Activated T-helper 1 cell treated with anti-CD3 and anti-CD28 coated beads, Interleukin-12 subunit alpha, Interleukin-12 subunit beta, Interleukin-2, Interleukin-4 antibody, amounts not matched to agents 30 ng/mL and 10 ng/mL and 1 ng/mL, durations not matched to agents 14 hours and 24 hours and 36 hours (primary cell): ENCODE results near the gene RGS8. TPM values are rescaled to one million over a fixed set of nuclear protein-coding genes. Genes with fewer than 3 reads are reported as not detected.
"Not testable (repeated sequence)": the region's sequence is repeated elsewhere in the genome, so short reads cannot be mapped to it uniquely, and the experiment has no call there.

Experiments used
- DNase-seq: peaks from one replicate; pipeline ENCODE4 v3.0.0; 2021; ENCODE audit warnings: low spot score
- H3K27ac Mint-ChIP-seq: one replicate; pipeline ENCODE4 v1.8.0; 2021; ENCODE audit warnings: mild to moderate bottlenecking, mixed read lengths
- H3K27me3 Mint-ChIP-seq: one replicate; pipeline ENCODE4 v1.8.0; 2022; ENCODE audit warnings: mild to moderate bottlenecking, moderate library complexity, mixed read lengths; ENCODE audit not compliant: insufficient read depth
- H3K36me3 Mint-ChIP-seq: one replicate; pipeline ENCODE4 v1.8.0; 2021; ENCODE audit warnings: low read depth, mixed read lengths
- H3K4me1 Mint-ChIP-seq: one replicate; pipeline ENCODE4 v1.8.0; 2021; ENCODE audit warnings: low read depth, mixed read lengths
- H3K4me3 Mint-ChIP-seq: one replicate; pipeline ENCODE4 v1.8.0; 2021; ENCODE audit warnings: mild to moderate bottlenecking, moderate library complexity, mixed read lengths
- H3K9me3 Mint-ChIP-seq: one replicate; pipeline ENCODE4 v1.8.0; 2021; ENCODE audit warnings: mixed read lengths
- intact Hi-C: fragments of 100-400 bp; cut with micrococcal nuclease; formaldehyde crosslinking; loops from one replicate; pipeline ENCODE4 v1.15.1; 2024
- total RNA-seq: library from RNA; stranded (reverse); gene quantifications from 2 replicates; pipeline ENCODE4 v1.2.3, GENCODE V29; 2022

Gene RGS8
- total RNA-seq, 1 donor from 2014 or later: not detected

DNA sequence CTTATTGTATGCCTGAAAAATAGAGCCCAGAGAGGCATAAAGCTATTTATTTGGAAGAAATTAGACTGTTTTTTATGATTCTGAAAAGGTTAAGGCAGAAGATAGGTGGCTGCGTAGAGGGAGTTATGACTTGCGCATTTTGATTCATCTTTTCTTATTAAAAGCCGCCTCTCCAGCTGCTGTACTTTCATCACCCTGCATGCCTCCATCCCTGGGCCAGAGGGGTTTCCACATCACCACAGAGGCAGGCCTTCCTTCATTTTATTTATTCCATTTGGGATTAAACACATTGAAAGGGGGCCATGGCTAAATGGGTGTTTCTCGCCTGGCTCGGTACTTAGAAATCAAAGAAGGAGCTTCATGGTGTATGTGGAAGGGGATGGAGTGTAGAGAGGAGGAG is 14.6 kb upstream of the RGS8 start:
- intact Hi-C loops: no loop called here
- H3K27me3 Mint-ChIP-seq: peaks cover 26% of the 10 kb centered on the region
- no peaks in the 10 kb centered on the region for H3K36me3 Mint-ChIP-seq
- no peaks in the 10 kb centered on the region for H3K9me3 Mint-ChIP-seq
- no peak overlapping the region for H3K4me3 Mint-ChIP-seq
- H3K4me1 Mint-ChIP-seq: no peaks in the 10 kb centered on the region
- no peak for DNase-seq
- H3K27ac Mint-ChIP-seq: no peak overlapping the region

DNA sequence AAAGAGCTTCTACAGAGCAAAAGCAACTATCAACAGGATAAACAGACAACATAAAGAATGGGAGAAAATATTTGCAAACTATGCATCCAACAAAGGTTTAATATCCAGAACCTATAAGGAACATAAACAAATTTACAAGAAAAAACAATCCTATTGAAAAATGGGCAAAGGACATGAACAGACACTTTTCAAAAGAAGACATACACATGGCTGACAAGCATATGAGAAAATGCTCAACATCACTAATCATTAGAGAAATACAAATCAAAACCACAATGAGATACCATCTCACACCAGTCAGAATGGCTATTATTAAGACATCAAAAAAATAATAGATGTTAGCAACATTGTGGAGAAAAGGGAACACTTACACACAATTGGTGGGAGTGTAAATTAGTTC is 8.8 kb upstream of the RGS8 start:
- H3K27me3 Mint-ChIP-seq: peaks cover 15% of the 10 kb centered on the region
- H3K27ac Mint-ChIP-seq, H3K4me1 Mint-ChIP-seq, H3K4me3 Mint-ChIP-seq, DNase-seq, H3K36me3 Mint-ChIP-seq, intact Hi-C loops: not testable (repeated sequence)
- H3K9me3 Mint-ChIP-seq: peaks cover 29% of the 10 kb centered on the region

DNA sequence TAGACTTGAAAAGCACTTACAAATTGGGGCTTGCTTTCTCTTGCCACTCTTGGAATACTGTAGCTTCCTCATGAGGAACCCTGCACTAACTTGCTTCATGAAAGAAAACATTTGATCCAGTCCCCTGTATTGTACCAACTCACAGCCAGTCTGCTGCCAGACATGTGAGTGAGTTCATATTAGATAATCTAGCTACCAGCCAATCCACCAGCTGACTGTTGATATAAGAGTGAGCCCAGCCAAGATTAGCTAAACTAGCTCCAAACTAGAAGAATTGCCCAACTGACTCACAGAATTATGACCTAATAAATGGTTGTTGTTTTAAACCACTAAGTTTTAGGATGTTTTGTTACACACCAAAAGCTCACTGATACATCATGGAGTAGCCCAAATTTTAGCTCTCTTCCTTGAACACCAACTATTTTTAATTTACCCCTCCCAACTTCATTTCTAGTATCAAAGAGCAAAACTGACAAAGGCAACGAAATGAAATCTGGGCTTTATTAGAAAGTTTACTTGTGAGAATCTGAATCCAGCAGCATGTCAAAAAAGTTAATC is 6.6 kb upstream of the RGS8 start:
- no peak overlapping the region for H3K4me3 Mint-ChIP-seq
- no peak overlapping the region for H3K27ac Mint-ChIP-seq
- H3K9me3 Mint-ChIP-seq: peaks cover 29% of the 10 kb centered on the region
- intact Hi-C loops: no loop called here
- peaks cover 5% of the 10 kb centered on the region for H3K4me1 Mint-ChIP-seq
- H3K36me3 Mint-ChIP-seq: no peaks in the 10 kb centered on the region
- DNase-seq: no peak
- peaks cover 8% of the 10 kb centered on the region for H3K27me3 Mint-ChIP-seq

DNA sequence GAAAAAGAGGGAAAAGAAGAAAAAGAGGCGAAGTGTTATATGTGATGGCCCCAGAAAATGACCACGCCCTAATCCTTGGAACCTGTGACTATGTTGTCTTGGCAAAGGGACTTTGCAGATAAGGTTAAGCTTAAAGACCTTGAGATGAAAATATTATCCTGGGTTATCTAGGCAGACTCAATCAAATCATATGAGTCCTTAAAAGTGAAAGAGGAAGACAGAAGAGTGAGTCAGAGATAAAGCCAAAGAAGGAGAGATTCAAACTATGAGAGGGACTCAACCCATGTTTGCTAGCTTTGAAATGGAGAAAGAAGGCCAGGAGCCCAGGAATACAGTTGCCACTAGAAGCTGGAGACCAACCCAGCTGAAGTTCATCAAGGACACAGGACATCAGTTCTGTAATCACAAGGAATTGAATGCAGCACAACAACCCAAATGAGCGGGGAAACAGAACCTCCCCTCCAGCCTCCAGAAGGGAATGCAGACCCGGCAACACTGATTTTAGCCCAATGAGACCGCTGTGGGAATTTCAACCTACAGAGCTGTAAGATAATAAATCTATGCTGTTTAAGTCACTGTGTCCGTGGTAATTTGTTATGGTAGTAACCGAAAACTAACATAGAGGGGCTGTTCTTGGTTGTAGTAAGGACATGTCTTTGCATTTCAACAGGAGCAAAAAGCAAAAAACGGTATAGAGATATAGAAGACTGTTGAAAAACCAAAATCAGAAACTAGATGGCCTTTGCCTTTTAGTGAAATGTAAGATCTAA is 4.2 kb upstream of the RGS8 start:
- no peaks in the 10 kb centered on the region for H3K36me3 Mint-ChIP-seq
- H3K4me3 Mint-ChIP-seq: no peak overlapping the region
- intact Hi-C loops: no loop called here
- peaks cover 11% of the 10 kb centered on the region for H3K27me3 Mint-ChIP-seq
- H3K9me3 Mint-ChIP-seq: peaks cover 26% of the 10 kb centered on the region
- H3K4me1 Mint-ChIP-seq: peaks cover 5% of the 10 kb centered on the region
- no peak overlapping the region for H3K27ac Mint-ChIP-seq
- DNase-seq: no peak

DNA sequence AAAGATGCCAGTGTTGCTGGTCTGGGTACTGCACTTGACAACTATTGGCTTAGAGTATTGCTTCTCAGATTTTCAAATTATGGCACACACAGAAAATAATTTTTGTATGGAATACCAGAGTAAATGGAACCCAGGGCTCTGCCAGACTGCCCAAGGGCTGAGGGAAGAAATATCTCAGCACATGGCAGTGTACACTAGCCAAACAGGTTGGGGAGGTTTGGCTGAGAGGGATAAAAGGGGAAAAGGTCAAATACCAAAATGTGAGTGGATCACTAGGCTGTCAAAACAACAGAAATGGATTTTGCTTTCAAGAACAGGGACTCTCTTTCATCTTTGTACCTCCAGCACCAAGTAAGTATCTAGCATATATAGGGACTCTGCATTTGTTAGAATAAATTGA is 3.0 kb upstream of the RGS8 start:
- Mint-ChIP-seq H3K27ac (no peak overlapping the region), H3K4me1 (peaks cover 5% of the 10 kb centered on the region), H3K4me3 (no peak overlapping the region), H3K9me3 (peaks cover 16% of the 10 kb centered on the region), H3K27me3 (peaks cover 10% of the 10 kb centered on the region), H3K36me3 (no peaks in the 10 kb centered on the region)
- no peak for DNase-seq
- intact Hi-C loops: no loop called here

DNA sequence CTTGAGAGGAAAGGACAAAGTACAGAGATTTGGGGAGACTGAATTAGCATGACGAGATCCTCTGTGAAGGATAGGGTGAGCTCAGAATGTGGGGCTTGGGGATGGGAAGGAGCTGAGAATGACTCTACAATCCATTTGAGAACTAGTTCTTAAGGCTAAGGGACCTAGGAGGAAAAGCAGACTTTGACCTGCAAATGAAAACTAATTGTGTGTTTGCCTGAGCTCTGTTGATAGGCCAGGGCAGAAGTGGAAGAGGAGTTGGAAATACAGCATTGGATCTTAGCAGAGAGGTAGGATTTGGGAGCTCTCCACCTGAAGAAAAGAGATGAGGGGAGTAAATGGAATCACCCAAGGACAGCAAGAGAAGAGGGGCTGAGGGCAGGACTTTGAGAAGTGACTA is 2.1 kb upstream of the RGS8 start:
- intact Hi-C loops: no loop called here
- Mint-ChIP-seq H3K4me1 (peaks cover 6% of the 10 kb centered on the region), H3K27ac (no peak overlapping the region), H3K36me3 (no peaks in the 10 kb centered on the region), H3K27me3 (peaks cover 10% of the 10 kb centered on the region), H3K9me3 (peaks cover 13% of the 10 kb centered on the region), H3K4me3 (no peak overlapping the region)
- no peak for DNase-seq

DNA sequence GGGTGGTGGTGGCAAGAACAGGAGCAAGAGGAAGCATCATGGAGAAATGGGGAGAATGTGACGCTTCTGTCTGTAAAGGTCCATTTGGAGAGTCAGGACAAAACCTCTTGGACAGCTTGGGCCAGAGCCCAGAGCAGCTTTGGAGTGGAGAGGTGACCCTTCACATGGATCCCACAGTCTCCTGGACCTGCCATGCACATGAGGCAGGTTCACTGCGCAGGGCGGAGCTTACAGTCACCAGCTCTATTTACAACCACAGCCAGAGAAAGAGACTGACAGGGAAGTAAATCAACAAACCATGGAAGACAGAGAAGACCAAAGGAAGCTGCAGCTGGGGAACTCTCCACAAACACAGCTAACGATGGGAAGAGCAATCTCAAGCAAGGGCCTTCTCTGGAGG is 828 bp upstream of the RGS8 start:
- H3K9me3 Mint-ChIP-seq: peaks cover 2% of the 10 kb centered on the region
- H3K36me3 Mint-ChIP-seq: no peaks in the 10 kb centered on the region
- H3K27ac Mint-ChIP-seq: no peak overlapping the region
- peaks cover 10% of the 10 kb centered on the region for H3K27me3 Mint-ChIP-seq
- DNase-seq: no peak
- intact Hi-C loops: no loop called here
- H3K4me1 Mint-ChIP-seq: peaks cover 19% of the 10 kb centered on the region
- H3K4me3 Mint-ChIP-seq: no peak overlapping the region

DNA sequence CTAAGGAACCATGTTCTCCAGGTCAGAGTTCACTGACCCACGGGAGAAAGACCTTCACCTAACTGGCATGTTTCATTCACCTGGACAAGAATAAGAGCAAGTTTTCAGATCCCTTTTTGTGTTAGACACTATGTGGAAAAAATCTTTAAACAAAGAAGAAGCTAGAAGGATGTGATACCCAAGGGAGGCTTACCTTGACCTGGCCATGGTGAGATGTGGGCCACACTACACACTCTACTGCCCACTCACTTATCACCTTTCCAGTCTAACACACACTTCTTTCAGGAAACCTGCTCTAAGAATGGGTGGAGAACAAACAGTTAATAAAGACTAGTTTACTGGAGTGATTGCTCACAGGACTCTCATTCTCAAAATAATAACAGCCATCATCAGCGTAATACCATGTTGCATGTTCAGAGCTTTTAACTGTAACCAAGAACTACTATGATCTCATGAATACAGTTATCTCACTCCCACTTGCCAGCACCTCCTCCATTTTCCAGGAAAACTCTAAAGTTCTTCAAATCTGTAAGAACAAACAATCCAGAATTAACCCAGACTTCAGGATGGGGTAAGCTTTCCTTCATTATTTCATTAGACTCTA is 1.4 kb downstream of the RGS8 start:
- intact Hi-C loops: no loop called here
- peaks cover 27% of the 10 kb centered on the region for H3K4me1 Mint-ChIP-seq
- H3K27me3 Mint-ChIP-seq: peaks cover 5% of the 10 kb centered on the region
- H3K36me3 Mint-ChIP-seq: no peaks in the 10 kb centered on the region
- no peak for DNase-seq
- no peak overlapping the region for H3K27ac Mint-ChIP-seq
- no peak overlapping the region for H3K4me3 Mint-ChIP-seq
- H3K9me3 Mint-ChIP-seq: no peaks in the 10 kb centered on the region

DNA sequence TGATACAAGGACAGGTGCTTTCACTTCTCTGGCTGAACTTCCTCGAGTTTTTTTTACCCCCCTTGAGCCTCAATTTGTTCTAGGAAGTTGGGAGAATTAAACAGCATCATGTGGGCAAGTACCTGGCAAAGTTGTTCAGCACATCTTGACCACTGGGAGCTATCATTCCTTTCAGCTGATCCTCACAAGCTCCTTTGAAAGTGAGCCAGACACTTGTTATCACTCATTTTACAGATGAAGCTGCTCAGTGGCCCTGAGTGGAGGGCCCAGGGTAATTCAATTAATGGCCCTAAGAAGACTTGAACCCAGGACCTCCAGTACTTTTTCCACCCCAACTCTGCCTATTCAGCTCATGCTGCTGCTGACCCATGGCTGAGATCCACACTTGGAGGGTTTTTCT is 2.0 kb downstream of the RGS8 start:
- Mint-ChIP-seq H3K27me3 (peaks cover 5% of the 10 kb centered on the region), H3K36me3 (no peaks in the 10 kb centered on the region), H3K27ac (no peak overlapping the region), H3K4me1 (peaks cover 31% of the 10 kb centered on the region), H3K9me3 (no peaks in the 10 kb centered on the region), H3K4me3 (no peak overlapping the region)
- no peak for DNase-seq
- intact Hi-C loops: no loop called here

DNA sequence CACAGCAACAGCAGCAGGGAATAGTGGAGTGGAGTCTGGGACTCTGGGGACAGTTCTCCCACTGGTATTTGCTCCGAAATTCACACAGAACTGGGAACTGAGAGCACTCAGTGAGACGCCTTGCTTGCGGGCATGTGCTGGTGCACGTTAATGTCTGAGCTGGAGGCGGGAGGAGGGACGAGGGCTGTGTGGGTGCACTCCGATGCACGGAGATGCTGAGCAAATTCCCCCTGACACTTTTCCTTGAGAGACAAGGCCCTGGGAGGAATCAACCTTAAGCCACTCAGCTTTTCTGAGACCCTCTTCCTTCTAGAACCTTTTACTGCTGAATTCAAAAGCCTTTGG is 2.8 kb downstream of the RGS8 start:
- H3K27ac Mint-ChIP-seq: no peak overlapping the region
- H3K27me3 Mint-ChIP-seq: peaks cover 5% of the 10 kb centered on the region
- no peaks in the 10 kb centered on the region for H3K9me3 Mint-ChIP-seq
- no peak for DNase-seq
- H3K4me1 Mint-ChIP-seq: peaks cover 32% of the 10 kb centered on the region
- intact Hi-C loops: no loop called here
- H3K4me3 Mint-ChIP-seq: no peak overlapping the region
- H3K36me3 Mint-ChIP-seq: no peaks in the 10 kb centered on the region

DNA sequence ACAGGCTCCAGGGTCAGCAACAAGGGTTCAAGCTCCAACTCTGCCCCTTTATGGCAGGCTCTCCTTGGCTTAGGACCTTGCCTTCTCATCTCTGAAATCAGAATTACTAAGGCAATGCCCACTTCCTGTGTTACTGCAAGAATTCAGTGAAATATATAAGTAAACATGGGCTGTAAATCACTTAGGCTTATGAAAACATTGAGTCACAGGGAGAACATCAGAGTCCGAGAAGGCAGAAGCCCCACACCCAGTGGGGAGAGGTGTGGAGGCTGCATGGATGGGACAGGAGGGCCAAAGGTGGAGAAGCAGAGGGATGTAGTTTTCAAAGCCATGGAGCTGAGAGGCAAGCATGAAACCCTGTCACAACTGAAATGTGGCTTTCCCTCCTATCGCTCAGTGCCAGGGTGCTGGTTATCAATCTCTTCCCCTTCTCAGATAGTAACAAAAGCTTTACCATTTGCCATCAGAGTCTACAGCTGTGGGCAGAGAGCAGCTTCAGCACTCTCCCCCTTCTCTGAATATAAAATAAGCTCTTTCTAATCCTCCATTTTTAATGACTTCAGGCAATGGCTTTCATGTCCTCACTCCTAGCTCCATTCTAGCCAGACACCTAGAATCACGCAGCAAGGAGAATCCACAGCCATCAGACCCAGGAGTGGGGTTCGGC is 3.4 kb downstream of the RGS8 start:
- Mint-ChIP-seq H3K36me3 (no peaks in the 10 kb centered on the region), H3K4me3 (no peak overlapping the region), H3K4me1 (peaks cover 32% of the 10 kb centered on the region), H3K27ac (no peak overlapping the region), H3K9me3 (no peaks in the 10 kb centered on the region), H3K27me3 (peaks cover 5% of the 10 kb centered on the region)
- intact Hi-C loops: no loop called here
- DNase-seq: no peak

DNA sequence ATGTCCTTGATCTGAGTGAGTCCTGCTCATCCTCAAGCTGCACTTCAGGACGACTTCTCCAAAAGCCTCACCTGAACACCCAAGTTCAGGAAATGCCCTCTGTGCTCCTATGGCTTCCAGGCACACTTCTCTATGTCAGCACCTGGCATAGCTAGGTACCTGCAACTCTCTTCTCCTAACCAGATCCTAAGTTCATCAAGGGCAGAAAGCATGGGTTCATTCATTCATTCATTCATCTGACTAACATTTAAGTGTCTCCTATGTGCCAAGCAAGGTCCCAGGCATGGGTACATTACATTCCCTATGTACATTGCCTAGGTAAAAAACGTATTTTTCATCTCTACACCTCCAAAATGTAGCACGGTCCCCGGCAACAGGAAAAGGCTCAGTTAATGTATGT is 4.0 kb downstream of the RGS8 start:
- no peak overlapping the region for H3K4me3 Mint-ChIP-seq
- H3K27ac Mint-ChIP-seq: no peak overlapping the region
- intact Hi-C loops: no loop called here
- H3K9me3 Mint-ChIP-seq: no peaks in the 10 kb centered on the region
- H3K27me3 Mint-ChIP-seq: peaks cover 5% of the 10 kb centered on the region
- H3K4me1 Mint-ChIP-seq: peaks cover 32% of the 10 kb centered on the region
- no peak for DNase-seq
- no peaks in the 10 kb centered on the region for H3K36me3 Mint-ChIP-seq

DNA sequence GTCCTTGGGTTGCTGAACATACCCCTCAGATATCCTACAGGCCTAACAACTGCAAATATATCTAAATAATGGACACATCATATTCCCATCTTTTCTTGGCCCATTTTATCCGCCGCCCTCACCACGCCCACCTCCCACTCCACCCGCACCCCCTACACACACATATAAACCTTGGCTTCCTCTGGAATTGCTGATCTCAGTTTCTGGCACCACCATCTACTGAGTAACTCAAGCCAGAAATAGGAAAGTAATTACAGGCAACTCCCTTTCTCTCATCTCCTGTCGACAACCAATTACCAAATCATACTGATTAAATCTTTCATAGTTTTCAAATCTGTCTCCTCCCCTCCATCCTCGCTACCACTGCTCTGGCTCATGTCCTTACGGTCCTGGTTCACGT is 4.7 kb downstream of the RGS8 start:
- Mint-ChIP-seq H3K36me3 (no peaks in the 10 kb centered on the region), H3K27ac (no peak overlapping the region), H3K4me1 (peaks cover 32% of the 10 kb centered on the region), H3K27me3 (peaks cover 5% of the 10 kb centered on the region), H3K9me3 (no peaks in the 10 kb centered on the region), H3K4me3 (no peak overlapping the region)
- intact Hi-C loops: no loop called here
- DNase-seq: no peak
